T-cell (primary cell): ENCODE data around the gene ARHGAP28. TPM values are rescaled to one million over a fixed set of nuclear protein-coding genes. Genes with fewer than 3 reads are reported as not detected.

Experiments used
- ATAC-seq, 4 experiments: fragments of 200-7000 bp in 3 of 4; fragments of 150-1000 bp in 1 of 4; cut with Tn5 transposase; replicated peaks in 1 of 4; 1 replicate in 3 of 4; 2 replicates in 1 of 4; pipeline ENCODE4 v1.10.0; 2021; ENCODE audit warnings: moderate library complexity in 3 of 4, mild to moderate bottlenecking in 2 of 4, moderate number of reproducible peaks in 1 of 4
- CTCF ChIA-PET, 2 donors: fragments of 300-600 bp; sonication (Branson Sonifier 250); formaldehyde crosslinking; loops; one replicate each; lab custom pipeline; 2022; ENCODE audit warnings: antibody characterized with exemption in 2 of 2; lab: Charles Lee
- POLR2A ChIA-PET, 2 donors: fragments of 300-600 bp; sonication (Branson Sonifier 250); formaldehyde crosslinking; loops; one replicate each; lab custom pipeline; 2022; ENCODE audit warnings: antibody characterized with exemption in 2 of 2; lab: Charles Lee
- DNase-seq, 35 experiments: peaks; one replicate each; pipeline versions ENCODE4 v3.0.0 to v3.0.0-alpha.2; 2013 to 2023
- H3K27ac ChIP-seq: one replicate; pipeline ENCODE4 v1.5.1; 2013; ENCODE audit warnings: low read length
- H3K27me3 ChIP-seq, 2 experiments: replicated peaks in 1 of 2; 1 replicate in 1 of 2; 2 replicates in 1 of 2; pipeline versions ENCODE4 v1.6.1 to v1.7.0; 2013; ENCODE audit warnings: low read length in 1 of 2, mixed read lengths in 1 of 2; ENCODE audit not compliant: control insufficient read depth in 2 of 2, insufficient read depth in 2 of 2; ENCODE audit errors: extremely low read depth in 1 of 2
- H3K36me3 ChIP-seq, 2 donors: 1 replicate in 1 of 2; 2 replicates in 1 of 2; pipeline versions ENCODE4 v1.6.1 to v1.7.0; 2013; ENCODE audit warnings: low read length in 1 of 2; ENCODE audit not compliant: control insufficient read depth in 2 of 2, insufficient read depth in 1 of 2; ENCODE audit errors: extremely low read depth in 1 of 2
- H3K4me1 ChIP-seq, 2 experiments: 1 replicate in 1 of 2; 2 replicates in 1 of 2; pipeline versions ENCODE4 v1.6.1 to v1.7.0; 2013; ENCODE audit warnings: low read length in 2 of 2, mixed read lengths in 1 of 2; ENCODE audit not compliant: insufficient read depth in 2 of 2, control insufficient read depth in 1 of 2; ENCODE audit errors: extremely low read depth in 1 of 2
- H3K4me3 ChIP-seq, 2 donors: 1 replicate in 1 of 2; 2 replicates in 1 of 2; pipeline versions ENCODE4 v1.5.1 to v1.7.0; 2013; ENCODE audit warnings: mild to moderate bottlenecking in 2 of 2, low read length in 1 of 2, moderate library complexity in 1 of 2; ENCODE audit not compliant: control insufficient read depth in 1 of 2; ENCODE audit errors: extremely low read depth in 1 of 2
- H3K9me3 ChIP-seq: 2 replicates; pipeline ENCODE4 v1.7.0; 2013
- H3K27ac Mint-ChIP-seq, 2 donors: one replicate each; pipeline ENCODE4 v1.8.0; 2020 to 2021; ENCODE audit warnings: mild to moderate bottlenecking in 2 of 2, mixed read lengths in 2 of 2
- H3K27me3 Mint-ChIP-seq, 2 donors: one replicate each; pipeline ENCODE4 v1.8.0; 2021 to 2022; ENCODE audit warnings: mixed read lengths in 2 of 2
- H3K36me3 Mint-ChIP-seq: one replicate; pipeline ENCODE4 v1.8.0; 2021; ENCODE audit warnings: mixed read lengths
- H3K4me1 Mint-ChIP-seq, 3 donors: one replicate each; pipeline ENCODE4 v1.8.0; 2020 to 2022; ENCODE audit warnings: mixed read lengths in 3 of 3, mild to moderate bottlenecking in 1 of 3
- H3K4me3 Mint-ChIP-seq, 3 donors: one replicate each; pipeline ENCODE4 v1.8.0; 2020 to 2022; ENCODE audit warnings: mild to moderate bottlenecking in 3 of 3, mixed read lengths in 3 of 3, moderate library complexity in 3 of 3
- H3K9me3 Mint-ChIP-seq, 3 donors: one replicate each; pipeline ENCODE4 v1.8.0; 2020 to 2022; ENCODE audit warnings: mixed read lengths in 3 of 3
- WGBS: methylation state at CpG from one replicate; pipeline ENCODE4 v1.1.5; 2013; ENCODE audit warnings: missing lambda C conversion rate; ENCODE audit not compliant: insufficient coverage; 5-methylcytosine and 5-hydroxymethylcytosine counted together
- total RNA-seq, 35 experiments: library from RNA in 6 of 35; stranded (reverse) in 6 of 35; fragments of 120-200 nt in 1 of 35; gene quantifications; one replicate each; pipeline versions ENCODE4 v1.2.1 to v1.2.4 and lab custom pipeline; 2013 to 2026

Gene ARHGAP28
- total RNA-seq, 5 donors from 2014 or later (not counting 1 experiment from before 2014, with no cell fraction given) = 0.29 TPM; not detected in 4

DNA sequence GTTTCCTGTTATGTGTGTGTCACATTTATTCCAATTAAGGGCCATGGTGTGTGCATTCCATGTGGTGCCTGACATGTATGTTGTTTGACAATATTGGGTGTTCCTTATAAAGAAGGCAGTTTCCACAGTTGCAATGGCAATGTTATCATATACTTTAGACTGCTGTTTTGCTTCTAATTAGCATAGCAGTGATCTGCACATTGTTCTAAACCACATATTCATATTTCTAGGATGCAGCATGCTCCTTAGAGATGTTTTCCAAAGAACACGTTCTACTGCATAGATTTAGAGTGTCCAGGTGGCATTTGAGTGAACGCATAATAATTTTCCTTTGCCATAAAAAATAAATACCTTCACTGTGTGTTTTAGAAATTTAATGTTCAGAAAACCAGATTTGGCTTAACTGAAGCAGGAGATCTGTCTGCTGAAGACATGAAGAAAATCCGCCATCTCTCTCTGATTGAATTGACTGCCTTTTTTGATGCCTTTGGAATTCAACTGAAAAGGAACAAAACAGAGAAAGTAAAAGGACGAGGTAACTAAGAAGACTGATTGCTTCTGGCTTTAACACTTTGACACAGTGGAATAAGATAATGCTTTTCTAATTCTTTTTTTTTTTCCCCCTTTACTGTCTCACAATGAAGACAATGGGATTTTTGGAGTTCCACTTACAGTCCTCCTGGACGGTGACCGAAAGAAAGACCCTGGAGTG, 143.7 kb downstream of the ARHGAP28 start:
- no peaks in the 10 kb centered on the region for H3K36me3 Mint-ChIP-seq
- H3K4me1 Mint-ChIP-seq = no peaks in the 10 kb centered on the region
- DNase-seq (no peak), ATAC-seq (no peak)
- peaks cover 0 to 9% of the 10 kb centered on the region in 2 donors for H3K27me3 Mint-ChIP-seq
- Histone ChIP-seq H3K9me3 (no peaks in the 10 kb centered on the region), H3K27ac (no peak overlapping the region), H3K36me3 (no peaks in the 10 kb centered on the region), H3K4me3 (no peak overlapping the region), H3K27me3 (no peaks in the 10 kb centered on the region), H3K4me1 (no peaks in the 10 kb centered on the region)
- ChIA-PET CTCF (no interaction called here), POLR2A (no interaction called here)
- H3K4me3 Mint-ChIP-seq = no peak overlapping the region
- no peak overlapping the region for H3K27ac Mint-ChIP-seq
- WGBS = 50% methylated on average over 1 of the region's 6 CpGs
- peaks cover 0 to 8% (median 3%) of the 10 kb centered on the region in 3 donors for H3K9me3 Mint-ChIP-seq

DNA sequence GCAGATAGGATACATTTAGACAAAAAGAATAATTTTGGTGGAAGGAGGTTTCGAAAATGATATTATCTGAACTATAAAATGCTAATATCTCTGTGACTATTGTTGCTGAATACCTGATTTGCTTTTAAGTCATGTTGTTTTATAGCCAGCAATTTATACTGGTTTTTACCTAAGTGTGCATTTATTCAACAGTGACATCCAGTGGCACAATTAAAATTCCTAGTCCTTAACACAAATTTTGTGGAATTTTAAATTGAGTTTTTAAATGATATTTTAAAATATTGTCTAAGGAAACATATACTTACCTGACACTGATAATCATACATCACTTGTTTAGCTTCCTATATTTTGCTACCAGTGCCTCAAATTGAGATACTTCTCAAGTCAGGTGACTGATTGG, 144.8 kb downstream of the ARHGAP28 start:
- Histone ChIP-seq H3K9me3 (no peaks in the 10 kb centered on the region), H3K4me1 (no peaks in the 10 kb centered on the region), H3K36me3 (no peaks in the 10 kb centered on the region), H3K27me3 (no peaks in the 10 kb centered on the region), H3K27ac (no peak overlapping the region), H3K4me3 (no peak overlapping the region)
- Mint-ChIP-seq H3K27me3 (peaks cover 0 to 9% of the 10 kb centered on the region in 2 donors), H3K4me1 (no peaks in the 10 kb centered on the region), H3K36me3 (no peaks in the 10 kb centered on the region), H3K27ac (no peak overlapping the region), H3K4me3 (no peak overlapping the region), H3K9me3 (peaks cover 0 to 8% (median 3%) of the 10 kb centered on the region in 3 donors)
- ChIA-PET CTCF (no interaction called here), POLR2A (no interaction called here)
- WGBS = no CpG with 5 or more reads among the region's 1 CpG
- ATAC-seq (no peak), DNase-seq (no peak)

DNA sequence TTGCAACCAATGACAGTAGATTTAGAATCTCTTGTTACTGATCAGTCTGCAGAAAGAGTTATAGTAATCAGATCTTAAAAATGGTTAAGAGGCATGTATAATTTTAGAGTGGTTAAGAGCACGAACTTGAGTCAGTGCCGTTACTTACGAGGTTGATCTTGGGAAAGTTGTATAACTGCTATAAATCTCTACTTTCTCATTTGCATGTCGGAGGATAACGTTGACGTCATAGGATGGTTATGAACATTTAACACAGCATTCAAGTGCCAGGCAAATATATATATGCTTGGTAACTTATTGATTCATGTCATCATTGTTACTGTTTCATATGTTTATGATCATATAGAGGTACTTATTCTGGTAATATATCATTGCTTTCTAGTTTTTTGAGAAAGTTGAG, 146.2 kb downstream of the ARHGAP28 start:
- CTCF ChIA-PET = no interaction called here

DNA sequence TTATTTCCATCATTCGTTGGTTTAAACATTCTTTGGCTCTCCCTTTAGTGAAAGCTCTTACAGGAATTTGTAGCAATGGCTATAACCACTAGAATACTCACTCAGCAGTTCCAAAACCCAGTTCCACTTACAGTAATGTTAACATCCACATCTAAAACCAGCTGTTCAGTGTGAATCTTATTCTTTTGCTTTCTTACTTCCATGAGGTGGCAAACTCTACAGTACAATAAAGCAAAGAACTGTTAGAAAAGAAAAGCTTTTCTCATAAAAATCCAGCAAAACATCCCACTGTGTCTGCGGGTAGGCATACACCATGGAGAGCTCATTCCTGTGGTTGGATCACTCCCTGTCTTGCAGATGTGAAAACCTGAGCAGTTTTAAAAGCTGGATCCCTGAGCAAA, 147.1 kb downstream of the ARHGAP28 start:
- DNase-seq (no peak), ATAC-seq (no peak)
- no peak overlapping the region for H3K4me3 Mint-ChIP-seq
- 40% methylated on average over 1 of the region's 2 CpGs for WGBS
- ChIA-PET CTCF (no interaction called here), POLR2A (no interaction called here)
- H3K27ac ChIP-seq = no peak overlapping the region
- peaks cover 0 to 4% of the 10 kb centered on the region in 2 donors for H3K27me3 Mint-ChIP-seq
- H3K4me1 ChIP-seq = no peaks in the 10 kb centered on the region
- H3K9me3 Mint-ChIP-seq = peaks cover 0 to 8% (median 3%) of the 10 kb centered on the region in 3 donors
- no peaks in the 10 kb centered on the region for H3K36me3 ChIP-seq
- H3K27me3 ChIP-seq = no peaks in the 10 kb centered on the region
- no peaks in the 10 kb centered on the region for H3K4me1 Mint-ChIP-seq
- H3K36me3 Mint-ChIP-seq = no peaks in the 10 kb centered on the region
- H3K9me3 ChIP-seq = no peaks in the 10 kb centered on the region
- H3K4me3 ChIP-seq = no peak overlapping the region
- H3K27ac Mint-ChIP-seq = no peak overlapping the region

More for the DNA sequence above, 146.2 kb downstream of the ARHGAP28 start:
- H3K9me3 Mint-ChIP-seq = peaks cover 0 to 8% (median 3%) of the 10 kb centered on the region in 3 donors
- H3K4me1 Mint-ChIP-seq = no peaks in the 10 kb centered on the region
- Histone ChIP-seq H3K4me3 (no peak overlapping the region), H3K27ac (no peak overlapping the region), H3K36me3 (no peaks in the 10 kb centered on the region), H3K4me1 (no peaks in the 10 kb centered on the region), H3K27me3 (no peaks in the 10 kb centered on the region), H3K9me3 (no peaks in the 10 kb centered on the region)
- no peak for ATAC-seq
- no peaks in the 10 kb centered on the region for H3K36me3 Mint-ChIP-seq
- POLR2A ChIA-PET = no interaction called here
- WGBS = no CpG with 5 or more reads among the region's 6 CpGs
- peaks cover 0 to 9% of the 10 kb centered on the region in 2 donors for H3K27me3 Mint-ChIP-seq
- no peak for DNase-seq
- no peak overlapping the region for H3K4me3 Mint-ChIP-seq
- H3K27ac Mint-ChIP-seq = no peak overlapping the region

DNA sequence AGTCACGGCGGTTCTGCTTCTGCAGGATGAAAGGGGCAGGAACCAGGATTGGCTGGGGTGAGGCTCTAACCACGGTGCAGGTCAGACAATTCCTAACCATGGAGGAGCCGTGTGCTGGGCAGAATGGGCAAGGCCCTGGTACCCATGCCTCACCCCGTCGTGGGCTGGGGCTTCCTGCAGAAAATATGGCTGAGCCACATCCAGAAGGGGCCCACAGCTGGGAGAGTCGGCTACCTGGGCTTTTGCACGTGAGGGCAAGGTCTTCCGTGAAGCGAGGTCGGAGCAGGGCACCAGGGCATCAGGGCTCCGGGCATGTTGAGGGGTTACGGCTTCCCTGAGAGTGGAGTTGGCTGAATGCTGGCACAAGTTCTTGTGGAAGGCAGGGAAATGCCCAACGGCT, 147.8 kb downstream of the ARHGAP28 start:
- ATAC-seq = no peak
- Mint-ChIP-seq H3K4me3 (no peak overlapping the region), H3K27me3 (peaks cover 0 to 4% of the 10 kb centered on the region in 2 donors), H3K36me3 (no peaks in the 10 kb centered on the region), H3K9me3 (peaks cover 0 to 8% (median 3%) of the 10 kb centered on the region in 3 donors), H3K27ac (no peak overlapping the region), H3K4me1 (no peaks in the 10 kb centered on the region)
- H3K9me3 ChIP-seq = no peaks in the 10 kb centered on the region
- CTCF ChIA-PET = no interaction called here
- H3K27me3 ChIP-seq = no peaks in the 10 kb centered on the region
- H3K4me3 ChIP-seq = no peak overlapping the region
- no peaks in the 10 kb centered on the region for H3K4me1 ChIP-seq
- POLR2A ChIA-PET = no interaction called here
- no peak for DNase-seq
- H3K36me3 ChIP-seq = no peaks in the 10 kb centered on the region
- 85% methylated on average over 10 of the region's 14 CpGs for WGBS
- H3K27ac ChIP-seq = no peak overlapping the region

DNA sequence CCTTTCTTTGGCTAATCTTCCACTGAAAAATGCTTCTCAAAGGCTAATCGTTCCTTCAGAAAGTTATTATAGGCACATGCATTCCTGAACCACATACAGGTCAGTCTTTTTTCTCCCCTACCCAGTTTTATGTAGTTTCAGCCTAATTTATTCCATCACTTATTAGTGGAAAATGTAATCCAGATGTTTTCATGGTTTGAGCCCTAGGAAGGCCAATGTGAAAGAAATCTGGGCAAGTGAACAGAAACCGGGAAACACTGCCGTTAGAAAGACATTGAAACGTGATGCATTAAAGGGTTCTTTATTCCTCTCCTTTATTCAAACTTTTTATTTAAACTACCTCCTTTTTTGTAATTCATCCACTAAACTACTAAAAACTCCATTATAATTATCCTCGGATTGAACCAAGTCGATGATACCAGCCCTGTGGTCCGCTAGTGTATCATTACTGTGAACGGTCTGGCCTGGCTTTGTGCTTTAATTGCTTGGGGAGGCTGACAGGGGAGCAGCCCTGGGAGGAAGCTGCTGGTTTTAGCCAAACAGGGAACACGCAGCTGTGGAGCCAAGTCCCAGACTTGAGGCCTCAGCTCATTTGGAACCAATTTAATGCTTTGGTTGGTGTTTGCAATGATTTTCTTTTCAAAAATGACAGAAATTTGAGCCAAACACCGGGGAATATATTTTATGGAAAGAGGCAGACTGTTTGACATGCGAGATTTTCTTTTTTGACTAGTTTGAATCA, 149.2 kb downstream of the ARHGAP28 start:
- no peaks in the 10 kb centered on the region for H3K36me3 Mint-ChIP-seq
- H3K4me1 Mint-ChIP-seq = no peaks in the 10 kb centered on the region
- ChIA-PET POLR2A (no interaction called here), CTCF (interaction anchor here in 1 of 2 donors (0.6 kb wide), 1 partner anchor 469 kb away, joined by 3 read pairs; no protein-coding TSS in a partner anchor)
- H3K9me3 Mint-ChIP-seq = peaks cover 0 to 8% (median 0%) of the 10 kb centered on the region in 3 donors
- no peaks in the 10 kb centered on the region for H3K9me3 ChIP-seq
- H3K36me3 ChIP-seq = no peaks in the 10 kb centered on the region
- no peak overlapping the region for H3K4me3 ChIP-seq
- 83% methylated on average over 4 of the region's 11 CpGs for WGBS
- H3K27me3 Mint-ChIP-seq = no peaks in the 10 kb centered on the region
- no peaks in the 10 kb centered on the region for H3K4me1 ChIP-seq
- no peak overlapping the region for H3K4me3 Mint-ChIP-seq
- no peak overlapping the region for H3K27ac Mint-ChIP-seq
- no peaks in the 10 kb centered on the region for H3K27me3 ChIP-seq
- no peak overlapping the region for H3K27ac ChIP-seq
- DNase-seq (no peak), ATAC-seq (no peak)
